GM06990 (cell line): ENCODE data around the gene HDAC10.

Experiments used
- DNase-seq: peaks from one replicate; pipeline ENCODE4 v3.0.0-alpha.2; 2011; ENCODE audit not compliant: insufficient read length; ENCODE audit errors: extremely low read depth
- H3K27me3 ChIP-seq: replicated peaks from 2 replicates; pipeline ENCODE4 v1.6.0; 2011; ENCODE audit warnings: low read length; ENCODE audit not compliant: control insufficient read depth, insufficient read depth
- H3K36me3 ChIP-seq: 2 replicates; pipeline ENCODE4 v1.5.1; 2011; ENCODE audit warnings: low read length; ENCODE audit not compliant: control insufficient read depth, insufficient read depth
- H3K4me3 ChIP-seq: replicated peaks from 2 replicates; pipeline ENCODE4 v1.5.1; 2011; ENCODE audit warnings: low read depth, mild to moderate bottlenecking, control low read depth, low read length
- CTCF ChIP-seq: IDR thresholded peaks from 2 replicates; pipeline ENCODE4 v1.5.1; 2011; ENCODE audit warnings: low read length, control low read depth, mild to moderate bottlenecking, inconsistent platforms; ENCODE audit not compliant: insufficient read depth, poor library complexity, severe bottlenecking

HDAC10 gene

GRCh38 chr22:50209893-50210292 is 41.2 kb downstream of the HDAC10 start:
- no peak for DNase-seq

GRCh38 chr22:50208939-50209892 is 41.8 kb downstream of the HDAC10 start:
- no peaks in the 10 kb centered on the region for H3K27me3 ChIP-seq
- no peak for DNase-seq
- H3K4me3 ChIP-seq = no peak overlapping the region
- H3K36me3 ChIP-seq = peaks cover 22% of the 10 kb centered on the region
- no peak for TF ChIP-seq CTCF

More at GRCh38 chr22:50209893-50210292, 41.2 kb downstream of the HDAC10 start:
- Histone ChIP-seq H3K36me3 (peaks cover 25% of the 10 kb centered on the region), H3K27me3 (no peaks in the 10 kb centered on the region), H3K4me3 (no peak overlapping the region)
- peak; percentile 73 for TF ChIP-seq CTCF

GRCh38 chr22:50208430-50208938 is 42.6 kb downstream of the HDAC10 start:
- DNase-seq = no peak
- H3K27me3 ChIP-seq = no peaks in the 10 kb centered on the region
- H3K36me3 ChIP-seq = peaks cover 20% of the 10 kb centered on the region
- TF ChIP-seq CTCF = no peak
- no peak overlapping the region for H3K4me3 ChIP-seq

GRCh38 chr22:50207383-50208140 is 43.5 kb downstream of the HDAC10 start:
- H3K27me3 ChIP-seq = no peaks in the 10 kb centered on the region
- H3K36me3 ChIP-seq = peaks cover 15% of the 10 kb centered on the region
- no peak overlapping the region for H3K4me3 ChIP-seq
- no peak for DNase-seq
- TF ChIP-seq CTCF = no peak

- no peaks in the 10 kb centered on the region for H3K27me3 ChIP-seq
- no peak for DNase-seq
- H3K4me3 ChIP-seq = no peak overlapping the region
- TF ChIP-seq CTCF = peak; percentile 42
- peaks cover 15% of the 10 kb centered on the region for H3K36me3 ChIP-seq
These were observed 44.5 kb downstream of the HDAC10 start for GRCh38 chr22:50206599-50206998.
